Psoas muscle (tissue), 8 donors: ENCODE data around the gene MAU2. TPM values are rescaled to one million over a fixed set of nuclear protein-coding genes. Genes with fewer than 3 reads are reported as not detected.

ENCODE experiments used
- ATAC-seq, 4 donors: fragments of 200-7000 bp; cut with Tn5 transposase; one replicate each; pipeline ENCODE4 v1.9.1; 2020; ENCODE audit warnings: moderate library complexity in 3 of 4, mild to moderate bottlenecking in 2 of 4
- DNase-seq, 2 donors: peaks; one replicate each; pipeline ENCODE4 v3.0.0-alpha.2; 2020
- H3K27ac ChIP-seq: fragments of 200-600 bp; one replicate; pipeline ENCODE4 v1.8.0; 2022
- H3K27me3 ChIP-seq, 3 donors: fragments of 200-600 bp in 1 of 3; one replicate each; pipeline versions ENCODE4 v1.6.1 to v1.8.0; 2013 to 2022; ENCODE audit warnings: low read length in 2 of 3, mild to moderate bottlenecking in 2 of 3, moderate library complexity in 1 of 3; ENCODE audit not compliant: insufficient read depth in 3 of 3
- H3K36me3 ChIP-seq, 2 donors: fragments of 200-600 bp in 1 of 2; one replicate each; pipeline versions ENCODE4 v1.6.1 to v1.8.0; 2013 to 2022; ENCODE audit warnings: low read depth in 1 of 2, mild to moderate bottlenecking in 1 of 2, moderate library complexity in 1 of 2; ENCODE audit not compliant: insufficient read depth in 1 of 2
- H3K4me1 ChIP-seq: fragments of 200-600 bp; one replicate; pipeline ENCODE4 v1.8.0; 2022
- H3K4me3 ChIP-seq: fragments of 200-600 bp; one replicate; pipeline ENCODE4 v1.8.0; 2022; ENCODE audit warnings: mild to moderate bottlenecking
- H3K9me3 ChIP-seq: fragments of 200-600 bp; one replicate; pipeline ENCODE4 v1.8.0; 2022
- WGBS, 3 donors: extraction: QIAGEN DNeasy Blood & Tissue Kit; methylation state at CpG; one replicate each; pipeline versions ENCODE4 v1.1.6 to v1.1.7; 2013; 5-methylcytosine and 5-hydroxymethylcytosine counted together
- intact Hi-C, 2 donors: fragments of 100-400 bp; cut with DNase I; formaldehyde crosslinking; loops; one replicate each; pipeline versions ENCODE4 v1.11.0 to v1.14.2; 2022
- polyA plus RNA-seq, 3 donors: library from polyadenylated mRNA; stranded (reverse); fragments of 200-250 nt; gene quantifications; one replicate each; pipeline ENCODE4 v1.2.3, GENCODE V29; 2013
- total RNA-seq, 4 donors: library from RNA; stranded (reverse); fragmentation: NEBNext Ultra II Directional in 2 of 4; extraction: Animal tissue kit (Norgen Biotek cat#: 25700) in 2 of 4; gene quantifications; one replicate each; pipeline versions ENCODE4 v1.2.1 to v1.2.4, GENCODE V29; 2021 to 2023
- TF ChIP-seq, protein P1 (sequence below): fragments of 200-600 bp; IDR thresholded peaks from one replicate; pipeline ENCODE4 v1.8.0; 2022; ENCODE audit warnings: antibody characterized with exemption
- donor health status: healthy with polysubstance abuse.
- donor health status: DM: no; HTN: no; CAD: no; lungs with moderate emphysema.
- donor health status: Bipolar disorder and iron deficiency.
- donor health status: healthy.
- donor health status: DM: yes; HTN: yes; CAD: no.
- donor health status: DM: no; HTN: no; CAD: no.
- donor health status: DM: no; HTN: no; CAD: no.
- donor health status: DM: yes; HTN: yes; CAD: no.

The MAU2 gene
- total and polyA plus RNA-seq, 7 donors: 12.3 to 55.1 (median 26.2) TPM

DNA sequence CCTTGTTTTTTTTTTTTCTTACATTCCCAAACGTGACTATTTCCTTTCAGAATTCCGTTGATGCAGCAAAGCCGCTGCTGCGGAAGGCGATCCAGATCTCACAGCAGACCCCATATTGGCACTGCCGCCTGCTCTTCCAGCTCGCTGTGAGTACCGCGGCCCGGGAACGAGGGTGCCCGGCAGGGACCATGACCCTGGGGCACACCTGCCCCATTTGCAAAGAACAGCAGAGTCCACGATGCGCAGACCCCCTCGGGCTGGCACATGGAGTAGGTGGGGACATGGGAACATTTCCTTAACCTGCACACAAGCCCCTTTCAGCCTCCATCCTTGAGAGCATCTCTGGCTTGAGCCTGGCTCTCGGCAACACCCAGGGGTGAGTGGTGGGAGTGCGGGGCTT lies 16.5 kb downstream of the MAU2 start:
- Histone ChIP-seq H3K4me3 (no peak overlapping the region), H3K36me3 (peaks cover 8 to 84% of the 10 kb centered on the region in 2 donors), H3K9me3 (no peaks in the 10 kb centered on the region), H3K27ac (no peak overlapping the region), H3K4me1 (no peaks in the 10 kb centered on the region), H3K27me3 (no peaks in the 10 kb centered on the region)
- TF ChIP-seq, protein P1, sequence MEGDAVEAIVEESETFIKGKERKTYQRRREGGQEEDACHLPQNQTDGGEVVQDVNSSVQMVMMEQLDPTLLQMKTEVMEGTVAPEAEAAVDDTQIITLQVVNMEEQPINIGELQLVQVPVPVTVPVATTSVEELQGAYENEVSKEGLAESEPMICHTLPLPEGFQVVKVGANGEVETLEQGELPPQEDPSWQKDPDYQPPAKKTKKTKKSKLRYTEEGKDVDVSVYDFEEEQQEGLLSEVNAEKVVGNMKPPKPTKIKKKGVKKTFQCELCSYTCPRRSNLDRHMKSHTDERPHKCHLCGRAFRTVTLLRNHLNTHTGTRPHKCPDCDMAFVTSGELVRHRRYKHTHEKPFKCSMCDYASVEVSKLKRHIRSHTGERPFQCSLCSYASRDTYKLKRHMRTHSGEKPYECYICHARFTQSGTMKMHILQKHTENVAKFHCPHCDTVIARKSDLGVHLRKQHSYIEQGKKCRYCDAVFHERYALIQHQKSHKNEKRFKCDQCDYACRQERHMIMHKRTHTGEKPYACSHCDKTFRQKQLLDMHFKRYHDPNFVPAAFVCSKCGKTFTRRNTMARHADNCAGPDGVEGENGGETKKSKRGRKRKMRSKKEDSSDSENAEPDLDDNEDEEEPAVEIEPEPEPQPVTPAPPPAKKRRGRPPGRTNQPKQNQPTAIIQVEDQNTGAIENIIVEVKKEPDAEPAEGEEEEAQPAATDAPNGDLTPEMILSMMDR: no peak
- intact Hi-C loops: no loop called here
- ATAC-seq (no peak), DNase-seq (no peak)
- WGBS, 3 donors: 74 to 82% (median 77%) methylated on average over 17 of the region's 17 CpGs

DNA sequence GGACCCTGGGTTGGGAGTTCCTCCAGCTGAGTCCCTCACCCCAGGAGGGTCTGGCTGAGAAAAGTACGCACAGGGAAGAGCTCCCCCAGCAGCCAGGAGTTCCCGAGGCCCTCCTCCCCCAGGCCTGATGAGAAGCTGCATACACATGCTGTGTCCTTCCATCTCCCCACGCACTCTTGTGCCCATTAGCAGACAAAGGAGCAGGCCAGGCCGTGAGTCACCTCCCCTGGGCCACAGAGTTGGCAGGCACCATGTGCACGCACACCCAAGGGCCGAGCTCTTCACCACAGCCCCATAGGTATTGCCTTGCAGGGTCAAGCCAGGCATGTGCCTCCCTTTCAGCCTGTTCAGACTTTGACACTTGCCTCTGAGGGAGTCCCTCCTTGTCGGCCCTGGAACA lies 17.5 kb downstream of the MAU2 start:
- Histone ChIP-seq H3K27me3 (no peaks in the 10 kb centered on the region), H3K27ac (no peak overlapping the region), H3K9me3 (no peaks in the 10 kb centered on the region), H3K4me3 (no peak overlapping the region), H3K36me3 (peaks cover 8 to 84% of the 10 kb centered on the region in 2 donors), H3K4me1 (no peaks in the 10 kb centered on the region)
- intact Hi-C loops: no loop called here
- ATAC-seq (peak in 2 of 4 donors; percentile 6 to 22), DNase-seq (no peak)
- TF ChIP-seq, protein P1: no peak
- 83 to 85% (median 85%) methylated on average over 7 of the region's 7 CpGs for WGBS, 3 donors

DNA sequence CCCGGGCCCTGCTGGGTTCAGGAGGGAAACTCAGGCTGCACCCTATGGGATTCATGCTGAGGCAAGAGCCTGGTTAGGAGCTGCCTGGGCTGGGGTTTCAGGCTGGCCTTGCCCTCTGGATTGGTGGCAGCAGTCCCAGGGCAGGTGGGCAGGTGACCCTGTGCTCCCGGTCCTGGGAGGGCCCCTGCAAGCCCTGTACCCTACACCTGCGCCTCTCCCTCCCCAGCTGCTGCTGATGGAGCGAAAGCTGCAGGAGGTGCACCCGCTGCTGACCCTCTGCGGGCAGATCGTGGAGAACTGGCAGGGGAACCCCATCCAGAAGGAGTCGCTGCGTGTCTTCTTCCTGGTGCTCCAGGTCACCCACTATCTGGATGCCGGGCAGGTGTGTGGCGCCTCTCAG lies 20.4 kb downstream of the MAU2 start:
- TF ChIP-seq, protein P1: no peak
- H3K27me3 ChIP-seq: no peaks in the 10 kb centered on the region
- DNase-seq (no peak), ATAC-seq (no peak)
- 89 to 97% (median 94%) methylated on average over 11 of the region's 11 CpGs for WGBS, 3 donors
- no peak overlapping the region for H3K27ac ChIP-seq
- no peaks in the 10 kb centered on the region for H3K9me3 ChIP-seq
- intact Hi-C loops: no loop called here
- no peak overlapping the region for H3K4me3 ChIP-seq
- peaks cover 15 to 100% of the 10 kb centered on the region in 2 donors for H3K36me3 ChIP-seq
- no peaks in the 10 kb centered on the region for H3K4me1 ChIP-seq

DNA sequence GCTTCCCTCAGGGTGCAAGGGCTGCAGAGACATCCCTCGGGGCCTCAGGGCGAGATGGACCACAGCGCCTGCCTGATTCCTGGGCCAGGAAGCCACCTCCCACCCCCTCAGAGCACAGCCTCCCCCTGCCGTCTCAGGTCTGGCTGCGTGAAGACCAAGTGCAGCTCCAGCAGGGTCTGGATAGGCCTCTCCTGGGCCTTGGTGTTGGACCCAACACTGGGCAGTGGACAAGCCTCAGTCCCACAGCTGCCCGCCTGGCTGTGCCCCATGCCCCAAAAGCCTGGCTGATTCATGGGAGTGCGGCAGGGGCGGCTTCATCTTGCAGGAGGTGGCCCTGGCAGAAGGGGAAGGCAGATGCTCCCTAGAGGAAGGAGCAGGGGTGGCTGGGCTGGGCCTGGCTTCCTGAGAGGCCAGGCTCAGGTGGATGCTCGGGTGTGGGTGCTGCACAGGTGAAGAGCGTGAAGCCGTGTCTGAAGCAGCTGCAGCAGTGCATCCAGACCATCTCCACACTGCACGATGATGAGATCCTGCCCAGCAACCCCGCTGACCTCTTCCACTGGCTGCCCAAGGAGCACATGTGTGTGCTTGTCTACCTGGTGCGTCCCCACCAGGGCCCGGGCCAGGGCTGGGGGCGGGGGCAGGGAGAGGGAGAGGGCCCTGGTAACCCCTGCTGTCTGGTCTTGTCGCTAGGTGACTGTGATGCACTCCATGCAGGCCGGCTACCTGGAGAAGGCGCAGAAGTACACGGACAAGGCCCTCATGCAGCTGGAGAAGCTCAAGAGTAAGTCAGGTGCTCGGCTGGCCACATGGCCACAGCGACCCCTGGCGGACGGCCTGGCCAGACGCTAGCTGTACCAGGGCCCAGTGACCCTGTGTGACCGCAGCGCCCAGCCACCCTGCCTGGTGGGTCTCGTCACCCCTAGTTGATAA lies 21.7 kb downstream of the MAU2 start:
- WGBS, 3 donors: 59 to 63% (median 62%) methylated on average over 27 to 28 of the region's 28 CpGs
- H3K4me3 ChIP-seq: no peak overlapping the region
- ATAC-seq: peak; percentile 74 to 87 (median 84)
- intact Hi-C loops: loop anchor here in 1 of 2 donors (1.0 kb wide), 1 partner anchor 196 kb away; no protein-coding TSS in a partner anchor
- H3K27ac ChIP-seq: no peak overlapping the region
- no peaks in the 10 kb centered on the region for H3K27me3 ChIP-seq
- H3K9me3 ChIP-seq: no peaks in the 10 kb centered on the region
- TF ChIP-seq, protein P1: peak; percentile 81
- peaks cover 13 to 100% of the 10 kb centered on the region in 2 donors for H3K36me3 ChIP-seq
- H3K4me1 ChIP-seq: no peaks in the 10 kb centered on the region
- DNase-seq: peak; percentile 70 to 81
